HepG2 (cell line): ENCODE data around the gene ARFGEF2.
"Not testable (repeated sequence)": the region's sequence is repeated elsewhere in the genome, so short reads cannot be mapped to it uniquely, and the experiment has no call there.

Experiments used
- EP300 ChIP-seq, 3 experiments: sonication (generic) in 1 of 3; formaldehyde crosslinking in 1 of 3; IDR thresholded peaks; 2 replicates each; pipeline versions ENCODE4 v1.5.1 to v1.6.1; 2011 to 2020; ENCODE audit warnings: low read depth in 2 of 3, low read length in 2 of 3, borderline replicate concordance in 1 of 3, improper control_type of control experiment in 1 of 3, mild to moderate bottlenecking in 1 of 3, missing genetic modification reagents in 1 of 3, moderate library complexity in 1 of 3
- GABPA ChIP-seq, 2 experiments: IDR thresholded peaks; 2 replicates each; pipeline ENCODE4 v1.6.1; 2011 to 2016; ENCODE audit warnings: low read depth in 2 of 2, low read length in 1 of 2, missing biosample characterization in 1 of 2, missing genetic modification characterization in 1 of 2
- SETDB1 ChIP-seq: sonication (generic); formaldehyde crosslinking; IDR thresholded peaks from 2 replicates; pipeline ENCODE4 v1.5.1; 2020; ENCODE audit warnings: missing genetic modification reagents, mild to moderate bottlenecking, borderline replicate concordance
- YY1 ChIP-seq: IDR thresholded peaks from 2 replicates; pipeline ENCODE4 v1.6.1; 2011; ENCODE audit warnings: low read length, low read depth, moderate library complexity, mild to moderate bottlenecking; ENCODE audit not compliant: insufficient read depth, insufficient replicate concordance
- ZBTB7A ChIP-seq: sonication (generic); formaldehyde crosslinking; IDR thresholded peaks from 2 replicates; pipeline ENCODE4 v1.8.0; 2022; ENCODE audit warnings: mild to moderate bottlenecking, missing genetic modification reagents
- ZFP37 ChIP-seq: sonication (generic); formaldehyde crosslinking; IDR thresholded peaks from 2 replicates; pipeline ENCODE4 v1.4.0; 2020; ENCODE audit warnings: missing genetic modification reagents, borderline replicate concordance
- ZFP82 ChIP-seq: sonication (generic); formaldehyde crosslinking; IDR thresholded peaks from 2 replicates; pipeline ENCODE4 v1.5.1; 2020; ENCODE audit warnings: mild to moderate bottlenecking, missing genetic modification reagents, borderline replicate concordance
- ZNF138 ChIP-seq: sonication (generic); formaldehyde crosslinking; IDR thresholded peaks from 2 replicates; pipeline ENCODE4 v1.5.0; 2020; ENCODE audit warnings: mild to moderate bottlenecking, low read depth, missing genetic modification reagents
- TF ChIP-seq, protein P1 (sequence below): sonication (generic); formaldehyde crosslinking; IDR thresholded peaks from 2 replicates; pipeline ENCODE4 v1.4.0; 2020; ENCODE audit warnings: missing genetic modification reagents
- TF ChIP-seq, protein P2 (sequence below): sonication (generic); formaldehyde crosslinking; IDR thresholded peaks from 2 replicates; pipeline ENCODE4 v1.8.0; 2022; ENCODE audit warnings: mild to moderate bottlenecking, missing genetic modification reagents, borderline replicate concordance
- TF ChIP-seq, protein P3 (sequence below): fragments of 450-650 bp; IDR thresholded peaks from 2 replicates; pipeline ENCODE4 v1.6.1; 2017

DNA sequence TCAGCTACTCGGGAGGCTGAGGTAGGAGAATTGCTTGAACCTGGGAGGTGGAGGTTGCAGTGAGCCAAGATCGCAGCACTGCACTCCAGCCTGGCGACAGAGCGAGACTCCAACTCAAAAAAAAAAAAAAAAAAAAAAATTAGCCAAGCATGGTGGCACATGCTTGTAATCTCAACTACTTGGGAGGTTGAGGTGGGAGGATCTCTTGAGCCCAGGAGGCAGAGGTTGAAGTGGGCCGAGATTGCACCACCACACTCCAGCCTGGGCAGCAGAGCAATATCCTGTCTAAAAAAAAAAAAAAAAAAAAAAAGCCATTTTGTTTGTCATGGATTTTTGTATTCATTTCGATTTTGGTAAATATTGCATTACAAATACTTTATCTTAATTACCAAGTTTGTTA is 33.0 kb upstream of the ARFGEF2 start:
- TF ChIP-seq, protein P1, sequence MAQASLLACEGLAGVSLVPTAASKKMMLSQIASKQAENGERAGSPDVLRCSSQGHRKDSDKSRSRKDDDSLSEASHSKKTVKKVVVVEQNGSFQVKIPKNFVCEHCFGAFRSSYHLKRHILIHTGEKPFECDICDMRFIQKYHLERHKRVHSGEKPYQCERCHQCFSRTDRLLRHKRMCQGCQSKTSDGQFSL (CRISPR knock-in tag): not testable (repeated sequence)
- TF ChIP-seq SETDB1 (CRISPR knock-in tag); EP300 (IDR thresholded peaks at IDR 0.05; ENCODE audit: low read depth in 2 of 2, low read length in 2 of 2); EP300 (CRISPR knock-in tag; IDR thresholded peaks at IDR 0.05; ENCODE audit: borderline replicate concordance); ZBTB7A (CRISPR knock-in tag); ZFP37 (CRISPR knock-in tag); YY1; GABPA (IDR thresholded peaks at IDR 0.05; ENCODE audit: low read depth, low read length); GABPA (CRISPR knock-in tag; IDR thresholded peaks at IDR 0.05; ENCODE audit: low read depth); ZFP82 (CRISPR knock-in tag); ZNF138 (CRISPR knock-in tag): not testable (repeated sequence)
- TF ChIP-seq, protein P2, sequence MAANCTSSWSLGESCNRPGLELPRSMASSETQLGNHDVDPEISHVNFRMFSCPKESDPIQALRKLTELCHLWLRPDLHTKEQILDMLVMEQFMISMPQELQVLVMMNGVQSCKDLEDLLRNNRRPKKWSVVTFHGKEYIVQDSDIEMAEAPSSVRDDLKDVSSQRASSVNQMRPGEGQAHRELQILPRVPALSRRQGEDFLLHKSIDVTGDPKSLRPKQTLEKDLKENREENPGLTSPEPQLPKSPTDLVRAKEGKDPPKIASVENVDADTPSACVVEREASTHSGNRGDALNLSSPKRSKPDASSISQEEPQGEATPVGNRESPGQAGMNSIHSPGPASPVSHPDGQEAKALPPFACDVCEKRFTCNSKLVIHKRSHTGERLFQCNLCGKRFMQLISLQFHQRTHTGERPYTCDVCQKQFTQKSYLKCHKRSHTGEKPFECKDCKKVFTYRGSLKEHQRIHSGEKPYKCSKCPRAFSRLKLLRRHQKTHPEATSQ (CRISPR knock-in tag): not testable (repeated sequence)
- TF ChIP-seq, protein P3, sequence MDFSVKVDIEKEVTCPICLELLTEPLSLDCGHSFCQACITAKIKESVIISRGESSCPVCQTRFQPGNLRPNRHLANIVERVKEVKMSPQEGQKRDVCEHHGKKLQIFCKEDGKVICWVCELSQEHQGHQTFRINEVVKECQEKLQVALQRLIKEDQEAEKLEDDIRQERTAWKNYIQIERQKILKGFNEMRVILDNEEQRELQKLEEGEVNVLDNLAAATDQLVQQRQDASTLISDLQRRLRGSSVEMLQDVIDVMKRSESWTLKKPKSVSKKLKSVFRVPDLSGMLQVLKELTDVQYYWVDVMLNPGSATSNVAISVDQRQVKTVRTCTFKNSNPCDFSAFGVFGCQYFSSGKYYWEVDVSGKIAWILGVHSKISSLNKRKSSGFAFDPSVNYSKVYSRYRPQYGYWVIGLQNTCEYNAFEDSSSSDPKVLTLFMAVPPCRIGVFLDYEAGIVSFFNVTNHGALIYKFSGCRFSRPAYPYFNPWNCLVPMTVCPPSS: not testable (repeated sequence)
